Inflammatory macrophage treated with lipopolysaccharide for 1 hour (primary cell): ENCODE measurements around the gene IFI27L2.
"Not testable (repeated sequence)": the region's sequence is repeated elsewhere in the genome, so short reads cannot be mapped to it uniquely, and the experiment has no call there.

ENCODE experiments used
- DNase-seq, 2 donors: peaks; one replicate each; pipeline ENCODE4 v3.0.0-alpha.2; 2020 to 2022

IFI27L2 gene, protein sequence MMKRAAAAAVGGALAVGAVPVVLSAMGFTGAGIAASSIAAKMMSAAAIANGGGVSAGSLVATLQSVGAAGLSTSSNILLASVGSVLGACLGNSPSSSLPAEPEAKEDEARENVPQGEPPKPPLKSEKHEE

DNA sequence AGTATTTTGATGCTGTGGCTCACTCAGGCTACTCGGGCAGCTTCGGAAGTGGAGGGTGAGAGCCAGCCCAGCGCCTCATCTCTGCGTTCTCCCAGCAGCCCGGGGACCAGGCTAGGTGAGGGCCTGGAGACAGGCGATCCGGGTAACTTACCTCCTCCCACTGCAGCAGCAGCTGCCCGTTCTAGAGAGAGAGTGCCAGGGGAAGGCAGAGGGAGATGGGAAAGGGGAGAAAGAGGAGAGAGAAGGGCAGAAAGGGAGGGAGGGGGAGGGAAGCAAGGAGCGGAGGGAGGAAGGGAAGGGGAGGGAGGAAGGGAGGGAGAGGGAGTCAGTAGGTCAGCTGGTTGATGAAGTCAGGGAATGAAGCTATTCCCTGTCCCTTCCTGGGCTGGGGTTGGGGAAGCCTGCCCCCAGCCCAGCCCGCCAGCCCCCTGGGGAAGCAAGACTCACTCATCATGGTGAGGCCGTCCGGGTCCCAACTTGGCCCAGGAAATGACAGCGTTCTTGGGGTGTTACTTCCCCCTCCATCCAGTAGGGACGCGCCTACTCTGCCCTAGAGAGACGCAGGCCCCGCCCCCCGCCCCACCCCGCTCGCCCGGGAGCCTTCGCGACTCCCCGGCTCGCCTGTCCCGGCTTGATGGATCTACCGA, at the start of gene IFI27L2:
Gene IFI27L2 (minus strand): TSS at position 494 of the 647 bp plus-strand sequence. CDS start 40 bp downstream, at position 454.
- DNase-seq: peak; percentile 79 to 85

DNA sequence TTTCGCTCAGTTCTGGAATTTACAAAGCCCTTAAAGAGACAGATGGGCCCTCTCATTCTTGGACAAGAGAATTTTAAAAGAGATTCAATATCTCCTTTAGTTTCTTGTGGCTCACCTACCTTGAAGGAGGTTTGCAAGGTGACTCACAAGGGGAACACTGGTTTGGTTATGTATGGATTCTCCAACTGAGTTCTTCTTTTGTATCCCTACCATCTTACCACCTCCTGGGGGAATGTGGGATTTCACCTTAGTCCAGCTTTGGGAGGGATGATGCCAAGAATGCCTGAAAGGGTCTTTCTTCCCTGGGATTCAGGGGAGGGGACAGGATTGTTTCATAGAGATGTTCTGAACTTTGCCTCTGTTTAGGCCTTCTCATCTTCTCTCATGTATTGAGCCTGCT, 48.4 kb upstream of the IFI27L2 start:
- DNase-seq: no peak

DNA sequence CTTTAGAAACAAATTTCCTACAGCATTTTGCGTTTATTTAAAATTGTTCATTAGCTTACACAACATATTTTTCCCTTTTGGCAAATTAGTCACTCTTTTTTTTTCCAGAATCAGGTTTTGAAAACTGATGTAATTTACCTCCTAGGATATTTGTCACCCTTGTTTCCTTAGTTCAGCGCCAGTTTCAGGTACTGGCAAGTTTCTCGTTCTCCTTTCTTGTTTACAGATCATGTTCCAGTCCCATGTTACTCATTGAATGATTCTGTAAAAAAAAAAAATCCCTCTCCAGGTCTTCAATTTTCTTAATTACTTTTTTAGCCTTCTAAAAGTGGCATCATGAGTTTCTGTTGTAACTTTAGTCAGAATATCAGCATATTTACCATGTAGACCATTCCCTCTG, 47.4 kb upstream of the IFI27L2 start:
- DNase-seq: no peak

DNA sequence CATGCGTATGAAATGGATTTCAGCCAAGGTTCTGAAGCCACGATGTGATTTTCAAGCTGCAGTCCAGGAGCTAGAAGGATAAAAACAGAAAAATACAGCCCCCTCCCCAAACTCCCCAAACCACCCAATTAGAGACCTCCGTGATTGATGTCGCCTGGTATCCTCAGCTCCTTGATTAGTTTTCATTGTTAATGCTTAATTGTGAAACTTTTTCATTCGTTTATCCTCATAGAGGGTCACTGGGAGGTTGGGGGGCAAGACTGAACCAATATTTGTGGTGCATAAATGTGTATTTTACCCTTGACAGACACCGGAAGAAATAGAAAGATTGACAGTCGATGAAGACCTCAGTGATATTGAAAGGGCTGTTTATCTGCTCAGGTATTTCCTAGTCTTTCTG, 46.3 kb upstream of the IFI27L2 start:
- no peak for DNase-seq

DNA sequence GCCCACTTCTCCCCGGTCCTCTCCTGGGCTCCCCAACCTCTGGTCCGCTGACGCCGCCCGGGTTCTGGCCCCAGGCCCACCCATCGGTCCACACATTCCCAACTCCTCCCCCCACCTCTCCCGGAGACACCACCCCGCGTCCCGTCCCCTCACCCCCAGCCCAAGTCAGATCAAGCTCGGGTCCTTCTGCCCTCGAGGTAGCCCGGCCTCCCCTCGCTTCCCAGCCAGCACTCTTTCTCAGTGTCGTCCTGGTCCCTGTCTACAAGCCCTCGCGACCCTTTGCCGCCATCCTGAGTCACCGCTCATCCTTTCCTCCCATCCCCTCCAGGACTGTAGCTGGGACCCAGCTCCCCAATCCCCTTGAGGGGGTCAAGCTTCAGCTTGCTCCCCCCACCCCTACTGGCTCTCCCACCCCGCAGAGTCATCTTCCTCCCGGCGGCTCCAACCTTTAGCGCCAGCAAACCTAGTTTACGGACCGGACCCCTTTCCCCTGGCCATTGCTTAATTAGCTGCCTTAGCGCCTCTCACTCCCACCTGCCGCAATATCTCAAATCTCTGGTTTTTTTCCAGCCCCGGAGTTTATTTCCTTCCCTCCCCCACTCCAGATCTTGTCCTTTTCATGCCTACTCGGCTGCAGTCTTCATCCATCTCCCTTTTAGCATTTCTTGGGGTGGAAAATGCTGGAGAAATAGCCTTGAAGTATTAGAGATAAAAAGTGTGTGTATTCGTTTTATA, 45.8 kb upstream of the IFI27L2 start:
- DNase-seq: no peak

DNA sequence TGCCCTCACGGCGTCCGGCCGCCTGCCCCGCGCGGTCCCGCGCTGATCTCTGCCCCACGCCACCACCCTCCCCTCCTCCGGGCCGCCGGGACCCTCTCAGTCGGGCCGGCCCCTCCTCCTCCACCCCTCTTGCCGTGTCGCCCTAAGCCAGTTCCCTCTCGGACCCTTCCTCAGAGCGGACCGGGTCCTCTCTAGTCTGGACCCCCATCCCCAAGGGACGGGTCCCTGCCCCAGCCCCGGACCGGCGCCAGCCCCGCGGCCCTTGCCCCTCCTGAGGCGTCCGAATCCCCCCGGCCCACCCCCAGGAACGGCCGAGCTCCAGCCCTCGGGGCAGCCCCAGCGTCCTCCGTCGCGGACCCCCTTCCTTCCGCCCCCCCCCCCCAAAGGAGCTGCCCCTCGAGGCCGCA, 45.2 kb upstream of the IFI27L2 start:
- DNase-seq: no peak

DNA sequence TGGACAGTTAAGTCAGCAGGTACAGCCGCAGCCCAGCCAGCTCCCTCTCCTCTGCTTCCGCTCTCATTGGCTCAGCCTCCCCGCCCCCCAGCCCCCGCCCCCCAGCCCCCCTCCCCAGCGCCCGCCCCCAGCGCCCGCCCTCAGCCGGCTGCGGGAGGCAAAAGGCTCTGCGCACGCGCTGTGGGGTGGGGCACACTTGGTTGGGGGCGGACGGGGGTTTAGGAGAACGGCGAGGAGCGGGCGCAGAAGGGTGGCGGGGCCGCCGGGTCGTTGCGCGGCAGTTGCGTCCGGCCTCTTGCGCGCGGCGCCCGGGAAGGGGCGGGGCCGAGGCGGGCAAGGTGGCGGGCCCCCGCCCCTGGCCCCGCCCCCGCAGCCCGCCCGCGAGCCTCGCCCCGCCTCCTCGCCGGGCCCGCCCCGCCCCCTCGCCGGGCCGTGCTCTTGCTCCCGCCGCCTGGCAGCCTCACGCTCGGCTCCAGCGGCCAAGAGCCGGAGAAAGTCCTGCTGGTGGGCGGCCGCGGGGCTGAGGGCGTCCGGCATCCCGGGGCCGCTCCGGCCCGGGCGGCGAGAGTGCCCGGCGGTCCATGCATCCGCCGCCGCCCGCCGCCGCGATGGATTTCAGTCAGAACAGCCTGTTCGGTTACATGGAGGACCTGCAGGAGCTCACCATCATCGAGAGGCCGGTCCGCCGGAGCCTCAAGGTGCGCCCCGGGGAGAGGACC, 44.6 kb upstream of the IFI27L2 start, which contains the start of gene PPP4R4:
Gene PPP4R4 (plus strand): TSS at position 438 of the 719 bp plus-strand sequence. CDS start 144 bp downstream, at position 582.
- DNase-seq: peak; percentile 17 to 72

DNA sequence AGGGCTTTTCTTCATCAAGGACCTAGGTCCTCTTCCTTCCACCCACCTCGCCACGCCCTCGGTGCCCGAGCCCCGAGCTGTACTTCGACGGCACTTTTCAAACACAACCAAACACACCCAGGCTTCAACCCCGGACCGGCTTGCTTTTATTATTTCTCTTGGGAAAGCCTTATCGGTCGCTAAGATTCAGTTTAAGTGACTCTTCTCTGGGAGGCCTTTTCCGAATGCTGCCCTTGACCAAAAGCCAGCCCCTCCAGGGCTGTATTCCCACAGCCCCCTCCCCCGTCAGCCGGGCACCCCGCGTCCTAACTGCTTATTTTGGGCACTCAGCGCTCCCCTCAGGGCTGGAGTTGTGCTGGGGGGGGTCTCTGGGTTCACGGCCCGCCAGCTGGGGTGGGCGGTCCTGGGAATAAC, 44.1 kb upstream of the IFI27L2 start:
- peak in 1 of 2 donors; percentile 10 for DNase-seq

DNA sequence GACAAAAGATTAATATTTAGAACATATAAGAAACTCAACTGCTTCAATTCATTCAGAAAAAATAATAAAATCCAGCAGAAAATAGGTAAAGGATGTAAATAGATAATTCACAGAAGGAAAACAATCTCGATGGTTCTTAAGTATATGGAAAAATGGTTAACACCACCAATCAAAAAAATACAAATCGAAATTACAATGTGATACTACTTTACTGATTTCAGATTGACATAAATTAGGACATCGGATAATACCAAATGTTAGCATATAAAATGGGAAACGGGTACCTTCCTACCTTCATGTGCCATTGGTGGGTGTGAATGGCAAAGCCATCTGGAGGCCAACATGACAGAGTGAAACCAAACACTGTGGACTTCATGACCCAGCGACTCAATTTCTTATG, 43.1 kb upstream of the IFI27L2 start:
- no peak for DNase-seq

DNA sequence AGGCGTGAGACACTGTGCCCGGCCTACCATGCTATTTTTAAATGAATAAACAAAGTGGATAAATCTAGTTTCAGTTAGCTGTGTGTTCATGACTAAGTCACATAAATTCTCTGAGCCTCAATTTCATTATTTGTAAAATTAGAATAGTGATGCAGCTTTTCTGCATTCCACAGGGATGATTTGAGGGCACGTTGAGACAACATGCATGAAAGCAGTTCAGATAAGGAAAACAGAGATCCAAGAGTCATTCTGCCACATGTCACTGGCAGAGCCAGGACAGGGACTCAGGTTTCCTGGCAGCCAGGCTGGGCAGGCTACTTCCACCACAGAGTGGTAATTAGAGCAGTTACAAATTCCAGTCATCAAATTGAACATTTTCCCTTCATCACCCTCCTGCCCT, 41.8 kb upstream of the IFI27L2 start:
- DNase-seq: no peak

DNA sequence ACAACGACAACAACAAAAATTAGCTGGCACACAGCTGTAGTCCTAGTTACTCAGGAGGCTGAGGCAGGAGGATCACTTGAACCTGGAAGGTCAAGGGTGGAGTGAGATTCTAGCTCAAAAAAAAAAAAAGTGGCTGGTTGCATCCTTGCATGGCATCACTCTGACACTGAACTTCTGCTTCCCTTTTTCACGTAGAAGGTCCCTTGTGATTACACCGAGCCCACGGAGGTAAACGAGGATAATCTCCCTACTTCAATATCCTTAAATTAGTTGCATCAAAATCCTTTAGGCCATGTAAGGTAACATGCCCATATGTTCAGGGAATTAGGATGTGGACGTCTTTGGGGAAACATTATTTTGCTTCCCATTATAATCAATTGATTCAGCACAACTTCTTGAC, 40.7 kb upstream of the IFI27L2 start:
- peak in 1 of 2 donors; percentile 26 for DNase-seq

DNA sequence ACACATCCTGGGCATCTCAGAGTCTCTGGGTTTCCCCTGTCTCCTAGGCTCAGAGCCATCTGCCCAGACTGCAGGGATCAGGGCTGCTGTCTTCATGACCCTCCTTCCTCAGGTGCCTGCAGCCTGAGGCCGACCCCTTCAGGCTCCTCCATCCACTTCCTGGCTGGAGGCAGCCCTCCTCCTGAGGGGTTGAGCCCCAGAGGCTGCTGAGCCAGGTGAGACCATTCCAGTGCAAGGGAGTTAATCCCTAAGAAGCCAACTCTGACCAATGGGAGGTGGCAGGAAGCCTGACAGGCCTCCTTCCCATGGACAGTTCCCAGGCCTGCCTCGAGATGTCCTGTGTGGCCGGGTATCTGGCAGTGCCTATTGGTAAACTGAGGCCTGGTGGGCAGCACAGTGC, 36.3 kb upstream of the IFI27L2 start:
- no peak for DNase-seq

DNA sequence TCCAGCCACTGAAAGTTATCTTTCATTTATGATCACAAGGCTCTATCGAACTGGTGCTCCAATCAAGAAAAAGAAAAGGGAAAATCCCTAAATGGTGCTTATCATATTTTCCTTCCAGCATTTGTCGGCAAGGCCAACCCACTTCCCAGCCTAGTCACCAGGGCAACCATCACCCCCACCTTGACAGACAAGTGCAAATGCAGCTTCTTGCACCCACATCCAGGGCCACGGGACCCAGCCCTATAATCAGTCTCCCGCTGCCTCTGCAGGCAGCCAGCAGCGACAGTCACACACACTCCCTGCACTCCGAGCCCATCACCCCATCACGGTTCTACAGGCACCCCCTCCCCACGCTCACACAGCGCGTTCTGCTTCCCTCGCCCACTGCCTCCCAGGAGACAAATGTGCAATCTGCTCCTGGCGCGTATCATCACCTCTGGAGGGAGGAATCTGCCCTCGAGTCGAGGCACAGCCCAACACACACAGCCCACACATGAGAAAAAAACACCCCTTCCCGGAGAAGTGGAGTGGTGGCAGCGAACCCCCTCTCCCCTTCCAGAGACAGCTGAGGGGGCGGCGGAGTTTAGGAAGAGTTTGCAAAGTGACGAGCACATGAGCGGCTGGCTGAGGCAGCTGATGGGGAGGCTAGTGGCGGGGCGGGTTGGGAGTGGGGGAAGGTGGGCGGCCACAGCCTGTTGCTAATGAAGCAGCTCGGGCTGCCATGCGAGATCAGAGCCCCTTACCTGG, 35.5 kb upstream of the IFI27L2 start:
- no peak for DNase-seq

DNA sequence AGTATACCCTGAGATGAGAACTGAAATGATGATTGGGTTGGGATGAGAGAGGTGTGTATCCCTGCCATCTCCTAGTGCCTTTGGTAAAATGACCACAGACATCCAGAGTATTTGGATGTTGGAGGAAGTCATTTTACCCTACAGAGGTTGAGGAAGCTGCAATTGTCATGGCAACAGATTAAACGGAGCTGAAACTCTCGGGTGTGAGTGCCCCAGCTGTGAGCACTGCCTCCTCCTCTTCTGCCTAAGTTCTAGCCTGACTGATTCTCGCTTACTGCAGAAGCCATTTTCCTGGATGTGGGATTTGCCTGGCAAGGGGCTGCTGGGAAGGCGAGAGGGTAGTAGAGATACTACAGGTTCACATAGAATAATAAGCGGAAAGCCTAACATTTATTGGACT, 34.4 kb upstream of the IFI27L2 start:
- DNase-seq: peak in 1 of 2 donors; percentile 19

DNA sequence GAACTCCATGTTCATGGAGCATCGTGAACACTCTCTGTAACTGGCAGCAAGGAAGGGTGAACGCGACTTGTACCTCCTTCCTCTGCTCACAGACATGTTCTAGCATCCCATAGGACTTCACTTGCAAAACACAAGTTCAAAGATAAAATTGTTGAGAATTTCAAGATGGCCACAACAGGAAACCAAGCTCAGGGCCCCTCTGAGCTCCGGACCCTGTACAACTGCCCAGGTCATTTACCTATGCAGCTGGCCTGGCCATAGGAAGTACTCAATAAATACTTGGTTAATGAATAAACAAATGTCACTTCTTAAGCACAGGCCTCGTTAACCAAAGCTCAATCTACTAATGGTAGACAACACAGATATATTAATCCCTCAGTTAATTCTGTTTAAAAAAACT, 33.1 kb upstream of the IFI27L2 start:
- no peak for DNase-seq

DNA sequence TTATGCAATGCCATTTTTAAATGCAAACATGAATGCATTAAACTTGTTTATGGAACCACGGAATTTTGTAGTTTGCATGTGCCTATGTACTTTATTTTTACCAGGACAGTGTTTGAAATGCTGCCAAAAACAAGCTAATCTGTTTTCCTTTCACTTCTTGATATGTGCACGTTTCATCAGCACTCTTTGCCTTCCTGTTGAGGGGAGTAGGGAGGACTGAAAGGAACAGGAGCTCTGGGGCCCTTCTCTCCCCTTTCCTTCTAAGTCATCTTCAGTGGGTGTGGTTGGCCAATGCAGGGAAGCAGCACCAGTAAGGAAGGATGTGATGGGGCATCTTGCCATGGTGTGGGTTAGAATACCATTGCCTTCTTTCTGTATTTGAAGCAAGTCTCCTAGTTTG, 32.6 kb upstream of the IFI27L2 start:
- DNase-seq: peak; percentile 12 to 26

DNA sequence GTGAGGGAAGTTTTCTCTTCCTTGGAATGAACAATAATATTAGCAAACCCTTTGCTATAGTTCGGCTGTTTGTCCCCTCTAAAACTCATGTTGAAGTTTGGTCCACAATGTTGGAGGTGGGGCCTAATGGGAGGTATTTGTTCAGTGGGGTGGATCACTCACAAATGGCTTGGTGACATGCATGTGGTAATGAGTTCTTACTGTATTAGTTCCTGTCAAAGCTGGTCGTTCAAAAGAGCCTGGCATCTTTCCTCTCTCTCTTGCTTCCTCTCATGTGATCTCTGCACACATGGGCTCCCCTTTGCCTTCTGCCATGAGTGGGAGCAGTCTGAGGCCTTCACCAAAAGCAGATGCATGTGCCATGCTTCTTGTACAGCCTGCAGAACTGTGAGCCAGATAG, 31.7 kb upstream of the IFI27L2 start:
- DNase-seq: peak in 1 of 2 donors; percentile 9

DNA sequence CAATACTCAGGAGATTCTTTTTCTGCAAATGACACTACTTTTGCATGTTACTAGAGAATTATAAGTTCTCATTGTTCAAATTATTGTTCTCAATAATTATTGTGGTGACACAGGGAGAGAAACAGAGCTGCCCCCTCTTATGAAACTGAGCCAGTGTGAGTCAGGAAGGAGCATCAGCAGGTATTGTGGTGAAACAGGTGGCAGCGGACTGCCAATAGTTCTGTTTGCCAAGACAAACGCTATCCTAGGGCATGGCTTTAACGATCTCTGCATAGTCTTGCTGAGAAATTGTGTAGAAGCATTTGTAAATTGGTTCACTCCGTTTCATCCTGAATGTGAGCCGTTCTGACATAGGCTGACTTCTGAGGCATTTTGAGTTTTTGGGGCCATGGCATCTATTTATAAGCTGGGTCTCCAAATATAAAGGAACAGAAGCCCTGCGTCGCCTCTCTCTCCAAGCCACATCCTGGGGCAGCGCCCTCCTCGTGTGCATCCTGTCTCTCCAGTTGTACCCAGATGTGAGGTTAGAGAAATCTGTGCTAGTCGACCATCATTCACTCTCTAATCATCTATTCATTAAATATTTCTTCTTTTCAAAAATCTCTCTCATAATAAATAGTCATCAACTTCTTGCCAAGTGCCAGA, 29.0 kb upstream of the IFI27L2 start:
- no peak for DNase-seq

DNA sequence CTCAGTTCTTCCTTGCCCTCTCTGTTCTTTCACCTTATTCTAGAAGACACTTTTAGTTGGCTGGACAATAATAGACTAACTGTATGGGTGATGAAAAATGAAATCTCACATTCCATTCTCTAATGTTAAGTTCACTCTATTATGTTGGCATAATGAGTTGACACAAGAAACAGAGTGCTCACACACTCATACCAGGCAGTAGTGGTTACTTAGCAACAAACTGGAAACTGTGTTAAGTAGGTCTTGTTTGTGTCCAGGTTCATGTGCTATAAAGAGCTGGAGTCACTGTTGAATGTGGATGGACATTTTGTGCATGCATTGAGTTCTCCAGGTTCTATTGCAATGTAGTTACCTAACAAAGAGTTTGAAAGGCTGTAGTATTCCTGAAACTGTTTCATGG, 27.8 kb upstream of the IFI27L2 start:
- no peak for DNase-seq

DNA sequence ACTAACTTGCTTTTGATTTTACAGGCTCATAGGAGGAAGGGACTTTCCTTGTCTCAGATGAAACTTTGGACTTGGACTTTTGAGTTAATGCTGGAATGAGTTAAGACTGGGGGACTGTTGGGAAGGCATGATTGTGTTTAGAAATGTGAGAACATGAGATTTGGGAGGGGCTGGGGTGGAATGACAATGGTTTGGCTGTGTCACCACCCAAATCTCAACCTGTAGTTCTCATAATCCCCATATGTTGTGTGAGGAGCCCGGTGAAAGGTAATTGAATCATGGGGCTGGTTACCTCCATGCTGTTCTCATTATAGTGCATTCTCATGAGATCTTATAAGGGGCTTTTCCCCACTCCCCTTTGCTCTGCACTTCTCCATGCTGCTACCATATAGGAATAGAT, 26.7 kb upstream of the IFI27L2 start:
- not testable (repeated sequence) for DNase-seq

DNA sequence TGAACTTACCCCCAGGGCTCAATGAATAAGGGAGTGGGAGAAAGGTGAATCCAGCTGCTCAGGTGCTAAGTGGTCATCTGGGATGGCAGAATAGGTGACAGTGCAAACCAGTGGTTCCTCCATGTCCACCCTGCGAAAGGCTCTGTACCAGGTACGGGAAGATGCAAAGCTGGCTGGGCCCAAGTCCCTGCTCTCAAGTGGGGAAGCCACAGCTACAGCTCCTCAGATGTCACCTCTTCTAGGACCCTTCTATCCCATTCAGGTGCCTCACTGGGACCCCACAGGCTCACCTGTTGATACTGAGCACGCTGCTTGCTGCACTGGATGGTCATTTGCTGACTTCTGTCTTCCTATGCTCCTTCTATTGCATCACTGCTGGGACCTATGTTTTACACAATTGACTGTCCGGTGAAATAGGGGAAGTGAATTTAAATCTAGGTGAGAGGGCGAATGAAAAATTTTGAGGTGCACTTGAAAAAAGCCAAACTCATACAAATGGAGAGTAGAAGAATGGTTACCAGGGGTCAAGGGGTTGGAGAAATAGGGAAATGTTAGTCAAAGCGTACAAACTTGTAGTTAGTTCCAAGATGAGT, 24.4 kb upstream of the IFI27L2 start:
- peak in 1 of 2 donors; percentile 39 for DNase-seq

DNA sequence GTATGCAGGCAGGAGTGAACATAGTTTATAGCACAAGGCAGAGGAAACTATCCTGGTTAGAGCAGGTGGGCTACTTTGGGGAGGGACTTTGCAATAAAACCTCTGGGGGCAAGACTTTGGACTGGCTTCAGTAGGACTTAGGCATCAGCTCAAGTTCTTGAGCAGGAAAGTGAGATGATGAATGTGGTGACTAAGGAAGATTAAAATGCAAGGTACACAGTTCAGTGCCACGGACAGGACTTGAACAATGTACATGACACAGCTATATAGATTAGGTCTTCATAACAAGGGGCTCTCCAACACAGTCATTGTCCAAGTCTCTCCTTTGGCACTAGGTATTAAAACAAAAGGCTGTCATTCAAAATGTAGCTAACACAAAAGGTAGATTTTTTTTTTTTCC, 23.3 kb upstream of the IFI27L2 start:
- DNase-seq: no peak
